HCT116 (cell line): ENCODE measurements around the gene GPHA2. TPM values are rescaled to one million over a fixed set of nuclear protein-coding genes. Genes with fewer than 3 reads are reported as not detected.

Experiments used
- ATAC-seq: fragments of 200-7000 bp; cut with Tn5 transposase; 2 replicates; pipeline ENCODE4 v1.9.1; 2020; ENCODE audit warnings: mild to moderate bottlenecking, moderate library complexity
- BruUV-seq: library from RNA; stranded (reverse); fragments of 400-500 nt; replicated peaks from 2 replicates; lab custom pipeline; 2021; lab: Mats Ljungman, UMichigan
- CTCF ChIA-PET: fragments of 300-600 bp; sonication (Branson Sonifier 250); formaldehyde crosslinking; loops from one replicate; lab custom pipeline; 2021; ENCODE audit warnings: antibody characterized with exemption; lab: Charles Lee
- POLR2A ChIA-PET: fragments of 300-600, 350-600 bp; sonication (Branson Sonifier 250); formaldehyde crosslinking; loops from one replicate; lab custom pipeline; 2021; ENCODE audit warnings: antibody characterized with exemption; lab: Charles Lee
- RAD21 ChIA-PET, 2 experiments: fragments of 300-600 bp; sonication (Branson Sonifier 250); formaldehyde crosslinking; loops; one replicate each; lab custom pipeline; 2023; ENCODE audit warnings: low total read pairs in 2 of 2; ENCODE audit not compliant: uncharacterized antibody in 2 of 2, unreplicated experiment in 2 of 2, low non-redundant PET in 1 of 2; lab: Charles Lee
- DNase-seq: peaks from one replicate; pipeline ENCODE4 v3.0.0-alpha.2; 2010; ENCODE audit warnings: low read depth, low spot score
- H2AFZ ChIP-seq: fragments of 200-600 bp; shearing (Covaris generic), sonication (generic); 2 replicates; pipeline ENCODE4 v1.6.1; 2017; ENCODE audit warnings: low read depth, mixed run types, mixed read lengths, antibody characterized with exemption, low read length; ENCODE audit not compliant: poor library complexity, severe bottlenecking
- H3K27ac ChIP-seq: 2 replicates; pipeline ENCODE4 v1.5.1; 2012; ENCODE audit warnings: low read depth, low read length
- H3K27me3 ChIP-seq: fragments of 200-600 bp; sonication (generic); 2 replicates; pipeline ENCODE4 v1.6.1; 2016; ENCODE audit warnings: mixed run types, low read length, mixed read lengths; ENCODE audit not compliant: insufficient read depth
- H3K36me3 ChIP-seq, 2 experiments: fragments of 200-500 bp in 1 of 2; fragments of 200-600 bp in 1 of 2; sonication (Bioruptor generic) in 1 of 2; sonication (generic) in 1 of 2; 2 replicates each; pipeline versions ENCODE4 v1.5.1 to v1.6.1; 2014 to 2016; ENCODE audit warnings: low read length in 2 of 2, inconsistent platforms in 1 of 2, mixed read lengths in 1 of 2, mixed run types in 1 of 2; ENCODE audit not compliant: insufficient read depth in 2 of 2, control insufficient read depth in 1 of 2
- H3K4me1 ChIP-seq, 2 experiments: fragments of 200-600 bp in 1 of 2; sonication (generic) in 1 of 2; 2 replicates each; pipeline versions ENCODE4 v1.5.1 to v1.6.1; 2012 to 2017; ENCODE audit warnings: low read length in 2 of 2, inconsistent platforms in 1 of 2, mild to moderate bottlenecking in 1 of 2, mixed read lengths in 1 of 2, mixed run types in 1 of 2, moderate library complexity in 1 of 2; ENCODE audit not compliant: insufficient read depth in 2 of 2, control insufficient read depth in 1 of 2
- H3K4me2 ChIP-seq: fragments of 200-600 bp; sonication (generic); 2 replicates; pipeline ENCODE4 v1.6.1; 2017; ENCODE audit warnings: mixed run types, low read length, mixed read lengths
- H3K4me3 ChIP-seq, 2 experiments: fragments of 200-600 bp in 1 of 2; sonication (generic) in 1 of 2; replicated peaks in 1 of 2; 2 replicates each; pipeline ENCODE4 v1.5.1; 2011 to 2016; ENCODE audit warnings: low read length in 2 of 2, control low read depth in 1 of 2, low read depth in 1 of 2, mild to moderate bottlenecking in 1 of 2, mixed read lengths in 1 of 2, mixed run types in 1 of 2
- H3K79me2 ChIP-seq: fragments of 200-600 bp; sonication (generic); 2 replicates; pipeline ENCODE4 v1.6.1; 2017; ENCODE audit warnings: mild to moderate bottlenecking, mixed run types, low read length, moderate library complexity, mixed read lengths; ENCODE audit not compliant: insufficient read depth
- H3K9ac ChIP-seq: fragments of 200-600 bp; sonication (generic); 2 replicates; pipeline ENCODE4 v1.6.1; 2016; ENCODE audit warnings: low read length, mixed read lengths
- H3K9me2 ChIP-seq: fragments of 200-600 bp; sonication (generic), shearing (Covaris generic); 2 replicates; pipeline ENCODE4 v1.6.1; 2017; ENCODE audit warnings: mixed run types, mild to moderate bottlenecking, moderate library complexity; ENCODE audit not compliant: insufficient read depth
- H3K9me3 ChIP-seq, 2 experiments: fragments of 200-500 bp in 1 of 2; fragments of 200-600 bp in 1 of 2; sonication (Bioruptor generic) in 1 of 2; sonication (generic) in 1 of 2; 2 replicates each; pipeline ENCODE4 v1.6.1; 2014 to 2017; ENCODE audit warnings: low read length in 2 of 2, mixed read lengths in 2 of 2, inconsistent platforms in 1 of 2, low read depth in 1 of 2, mild to moderate bottlenecking in 1 of 2, mixed run types in 1 of 2, moderate library complexity in 1 of 2; ENCODE audit not compliant: control insufficient read depth in 1 of 2, insufficient read depth in 1 of 2
- H4K20me1 ChIP-seq: fragments of 200-600 bp; sonication (generic), shearing (Covaris generic); 2 replicates; pipeline ENCODE4 v1.6.1; 2017; ENCODE audit warnings: mixed run types, mild to moderate bottlenecking, moderate library complexity; ENCODE audit not compliant: insufficient read depth
- ATF3 ChIP-seq: IDR thresholded peaks from 2 replicates; pipeline ENCODE4 v1.6.1; 2012
- EGR1 ChIP-seq: IDR thresholded peaks from 2 replicates; pipeline ENCODE4 v1.6.1; 2012; ENCODE audit warnings: low read depth
- ELF1 ChIP-seq: IDR thresholded peaks from 2 replicates; pipeline ENCODE4 v1.6.1; 2012; ENCODE audit warnings: low read depth, borderline replicate concordance
- EZH2phosphoT487 ChIP-seq: fragments of 200-600 bp; IDR thresholded peaks from 2 replicates; pipeline ENCODE4 v1.6.1; 2018; ENCODE audit warnings: antibody characterized with exemption, borderline replicate concordance
- FOSL1 ChIP-seq: IDR thresholded peaks from 2 replicates; pipeline ENCODE4 v1.6.1; 2012; ENCODE audit warnings: low read depth
- JUND ChIP-seq: IDR thresholded peaks from 2 replicates; pipeline ENCODE4 v1.6.1; 2012
- SIN3A ChIP-seq: IDR thresholded peaks from 2 replicates; pipeline ENCODE4 v1.6.1; 2012; ENCODE audit warnings: low read depth
- SP1 ChIP-seq: IDR thresholded peaks from 2 replicates; pipeline ENCODE4 v1.6.1; 2012; ENCODE audit warnings: low read depth
- TCF7L2 ChIP-seq: IDR thresholded peaks from 2 replicates; pipeline ENCODE4 v1.7.0; 2011; ENCODE audit warnings: borderline replicate concordance, inconsistent platforms; ENCODE audit not compliant: insufficient read depth, insufficient read length; ENCODE audit errors: extremely low read depth
- ZBTB33 ChIP-seq: IDR thresholded peaks from 2 replicates; pipeline ENCODE4 v1.6.1; 2011; ENCODE audit warnings: mild to moderate bottlenecking, low read length, moderate library complexity; ENCODE audit not compliant: insufficient replicate concordance; ENCODE audit errors: extremely low read depth
- intact Hi-C: fragments of 100-400 bp; cut with micrococcal nuclease; formaldehyde crosslinking; loops from 2 replicates; pipeline ENCODE4 v1.10.0; 2022
- total RNA-seq: library from RNA; stranded (reverse); gene quantifications from one replicate; pipeline ENCODE4 v1.2.1, GENCODE V29; 2021; ENCODE audit not compliant: unreplicated experiment
- TF ChIP-seq, protein P1 (sequence below): IDR thresholded peaks from 2 replicates; pipeline ENCODE4 v1.6.1; 2012; ENCODE audit warnings: low read depth
- TF ChIP-seq, protein P2 (sequence below), 3 experiments: fragments of 200-600 bp in 1 of 3; sonication (generic) in 1 of 3; IDR thresholded peaks in 2 of 3; conservative IDR thresholded peaks in 1 of 3; 2 replicates each; pipeline ENCODE4 v1.5.1; 2012 to 2017; ENCODE audit warnings: low read depth in 2 of 3, low read length in 2 of 3, antibody characterized with exemption in 1 of 3, borderline replicate concordance in 1 of 3, control low read depth in 1 of 3, mild to moderate bottlenecking in 1 of 3, mixed read lengths in 1 of 3, mixed run types in 1 of 3, moderate library complexity in 1 of 3; ENCODE audit not compliant: insufficient read depth in 1 of 3

The GPHA2 gene
- total RNA-seq, 1 experiment from 2014 or later = not detected

- Histone ChIP-seq H3K4me2 (no peak overlapping the region), H3K9me2 (no peaks in the 10 kb centered on the region), H3K79me2 (no peaks in the 10 kb centered on the region), H3K4me1 (peaks cover 0 to 3% of the 10 kb centered on the region in 2 experiments; a peak in 1 of 4 replicates), H3K27ac (no peak overlapping the region), H3K9me3 (no peaks in the 10 kb centered on the region), H3K9ac (no peak overlapping the region), H3K27me3 (no peaks in the 10 kb centered on the region), H4K20me1 (no peaks in the 10 kb centered on the region), H2AFZ (no peak overlapping the region), H3K4me3 (no peak overlapping the region), H3K36me3 (no peaks in the 10 kb centered on the region)
- ChIA-PET CTCF (no interaction called here), RAD21 (no interaction called here), POLR2A (no interaction called here)
- no peak for TF ChIP-seq FOSL1
- TF ChIP-seq SP1 = no peak
- TF ChIP-seq, protein P1, sequence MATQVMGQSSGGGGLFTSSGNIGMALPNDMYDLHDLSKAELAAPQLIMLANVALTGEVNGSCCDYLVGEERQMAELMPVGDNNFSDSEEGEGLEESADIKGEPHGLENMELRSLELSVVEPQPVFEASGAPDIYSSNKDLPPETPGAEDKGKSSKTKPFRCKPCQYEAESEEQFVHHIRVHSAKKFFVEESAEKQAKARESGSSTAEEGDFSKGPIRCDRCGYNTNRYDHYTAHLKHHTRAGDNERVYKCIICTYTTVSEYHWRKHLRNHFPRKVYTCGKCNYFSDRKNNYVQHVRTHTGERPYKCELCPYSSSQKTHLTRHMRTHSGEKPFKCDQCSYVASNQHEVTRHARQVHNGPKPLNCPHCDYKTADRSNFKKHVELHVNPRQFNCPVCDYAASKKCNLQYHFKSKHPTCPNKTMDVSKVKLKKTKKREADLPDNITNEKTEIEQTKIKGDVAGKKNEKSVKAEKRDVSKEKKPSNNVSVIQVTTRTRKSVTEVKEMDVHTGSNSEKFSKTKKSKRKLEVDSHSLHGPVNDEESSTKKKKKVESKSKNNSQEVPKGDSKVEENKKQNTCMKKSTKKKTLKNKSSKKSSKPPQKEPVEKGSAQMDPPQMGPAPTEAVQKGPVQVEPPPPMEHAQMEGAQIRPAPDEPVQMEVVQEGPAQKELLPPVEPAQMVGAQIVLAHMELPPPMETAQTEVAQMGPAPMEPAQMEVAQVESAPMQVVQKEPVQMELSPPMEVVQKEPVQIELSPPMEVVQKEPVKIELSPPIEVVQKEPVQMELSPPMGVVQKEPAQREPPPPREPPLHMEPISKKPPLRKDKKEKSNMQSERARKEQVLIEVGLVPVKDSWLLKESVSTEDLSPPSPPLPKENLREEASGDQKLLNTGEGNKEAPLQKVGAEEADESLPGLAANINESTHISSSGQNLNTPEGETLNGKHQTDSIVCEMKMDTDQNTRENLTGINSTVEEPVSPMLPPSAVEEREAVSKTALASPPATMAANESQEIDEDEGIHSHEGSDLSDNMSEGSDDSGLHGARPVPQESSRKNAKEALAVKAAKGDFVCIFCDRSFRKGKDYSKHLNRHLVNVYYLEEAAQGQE = no peak
- no TSS peak for BruUV-seq
- intact Hi-C loops = no loop called here
- no peak for DNase-seq
- ATAC-seq = no peak
Measured at GRCh38 chr11:64970731-64971151, 35.0 kb upstream of the GPHA2 start.

GRCh38 chr11:64969209-64969608 is 33.5 kb upstream of the GPHA2 start:
- ChIA-PET CTCF (no interaction called here), POLR2A (no interaction called here), RAD21 (no interaction called here)
- Histone ChIP-seq H3K79me2 (no peaks in the 10 kb centered on the region), H3K36me3 (no peaks in the 10 kb centered on the region), H3K9me2 (no peaks in the 10 kb centered on the region), H3K27ac (no peak overlapping the region), H3K4me1 (peaks cover 0 to 3% of the 10 kb centered on the region in 2 experiments; a peak in 1 of 4 replicates), H3K27me3 (no peaks in the 10 kb centered on the region), H3K4me2 (no peak overlapping the region), H4K20me1 (no peaks in the 10 kb centered on the region), H2AFZ (no peak overlapping the region), H3K9me3 (no peaks in the 10 kb centered on the region), H3K9ac (no peak overlapping the region), H3K4me3 (no peak overlapping the region)
- no peak for ATAC-seq
- intact Hi-C loops = no loop called here
- no TSS peak for BruUV-seq
- DNase-seq = no peak
- TF ChIP-seq ATF3 (no peak), JUND (no peak), ELF1 (no peak), SIN3A (no peak), EZH2phosphoT487 (no peak), TCF7L2 (no peak), ZBTB33 (no peak), EGR1 (no peak)
- TF ChIP-seq, protein P2, sequence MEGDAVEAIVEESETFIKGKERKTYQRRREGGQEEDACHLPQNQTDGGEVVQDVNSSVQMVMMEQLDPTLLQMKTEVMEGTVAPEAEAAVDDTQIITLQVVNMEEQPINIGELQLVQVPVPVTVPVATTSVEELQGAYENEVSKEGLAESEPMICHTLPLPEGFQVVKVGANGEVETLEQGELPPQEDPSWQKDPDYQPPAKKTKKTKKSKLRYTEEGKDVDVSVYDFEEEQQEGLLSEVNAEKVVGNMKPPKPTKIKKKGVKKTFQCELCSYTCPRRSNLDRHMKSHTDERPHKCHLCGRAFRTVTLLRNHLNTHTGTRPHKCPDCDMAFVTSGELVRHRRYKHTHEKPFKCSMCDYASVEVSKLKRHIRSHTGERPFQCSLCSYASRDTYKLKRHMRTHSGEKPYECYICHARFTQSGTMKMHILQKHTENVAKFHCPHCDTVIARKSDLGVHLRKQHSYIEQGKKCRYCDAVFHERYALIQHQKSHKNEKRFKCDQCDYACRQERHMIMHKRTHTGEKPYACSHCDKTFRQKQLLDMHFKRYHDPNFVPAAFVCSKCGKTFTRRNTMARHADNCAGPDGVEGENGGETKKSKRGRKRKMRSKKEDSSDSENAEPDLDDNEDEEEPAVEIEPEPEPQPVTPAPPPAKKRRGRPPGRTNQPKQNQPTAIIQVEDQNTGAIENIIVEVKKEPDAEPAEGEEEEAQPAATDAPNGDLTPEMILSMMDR (IDR thresholded peaks at IDR 0.05 in 2 of 3, conservative IDR thresholded peaks at IDR 0.05 in 1 of 3; ENCODE audit: borderline replicate concordance in 1 of 3, insufficient read depth in 1 of 3, low read depth in 2 of 3, low read length in 2 of 3) = no peak
